ENCODE measurements around the gene PTGES3. TPM values are rescaled to one million over a fixed set of nuclear protein-coding genes. Genes with fewer than 3 reads are reported as not detected.

PTGES3 gene
- total and polyA plus RNA-seq, 5 donors, result 116 to 176 (median 137) TPM

DNA sequence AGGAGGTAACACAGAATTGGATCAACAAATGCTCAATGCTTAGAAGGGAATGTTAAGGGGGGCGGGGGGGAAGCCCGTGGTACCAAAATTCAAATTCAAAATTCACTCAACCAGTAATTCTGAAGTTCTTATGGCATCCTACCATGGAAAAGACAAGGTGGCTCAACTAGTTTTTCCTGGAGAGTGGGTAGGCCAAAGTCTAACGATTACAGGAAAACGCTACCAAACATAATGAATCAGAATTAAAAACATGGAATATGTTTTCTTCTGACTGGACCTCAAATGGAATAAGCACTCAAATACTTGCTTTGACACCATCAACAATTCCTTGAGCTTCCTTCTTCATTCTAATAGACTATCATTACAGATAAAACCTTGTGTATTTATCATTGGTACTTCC lies 34.7 kb upstream of the PTGES3 start:
- DNase-seq (no peak), ATAC-seq (no peak)
- Histone ChIP-seq H3K4me3 (ENCODE audit: low read length) (peak overlapping the region; percentile 89), H3K9me3 (ENCODE audit: control insufficient read depth, low read length) (no peaks in the 10 kb centered on the region), H3K27ac (ENCODE audit: low read length) (no peak overlapping the region), H3K27me3 (ENCODE audit: control insufficient read depth, insufficient read depth) (no peaks in the 10 kb centered on the region), H3K4me1 (ENCODE audit: control insufficient read depth, insufficient read depth, low read length) (peaks cover 30% of the 10 kb centered on the region)
- intact Hi-C loops (cut with DNase I), result loop anchor here in 1 of 4 donors (5.0 kb wide), 1 partner anchor 36 kb away; the partner anchor contains the start of gene PTGES3
- 53% methylated on average over 4 of the region's 4 CpGs for WGBS

DNA sequence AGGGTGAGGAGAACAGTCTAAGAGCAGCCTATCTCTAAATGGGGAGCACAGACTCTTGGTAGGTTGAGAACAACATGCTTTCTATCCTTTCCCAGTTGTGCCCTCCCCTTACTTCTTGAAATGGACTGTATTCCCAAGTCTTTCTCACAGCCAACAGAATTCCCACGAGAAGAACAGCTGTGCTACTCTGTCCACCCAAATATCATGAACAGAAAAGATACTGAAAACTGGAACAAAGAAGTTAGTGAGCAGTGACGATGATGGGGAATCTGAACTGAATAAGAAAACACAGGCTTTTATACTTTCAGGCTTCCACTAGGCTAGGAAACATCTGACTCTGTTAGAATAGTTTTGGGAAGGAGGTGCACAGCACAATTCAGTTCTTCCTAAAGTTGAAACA lies 33.6 kb upstream of the PTGES3 start:
- H3K4me1 ChIP-seq (ENCODE audit: control insufficient read depth, insufficient read depth, low read length), result peaks cover 30% of the 10 kb centered on the region
- H3K4me3 ChIP-seq (ENCODE audit: low read length), result peak overlapping the region; percentile 10
- intact Hi-C loops (cut with DNase I), result loop anchor here in 1 of 4 donors (5.0 kb wide), 1 partner anchor 34 kb away; the partner anchor contains the start of gene PTGES3
- ATAC-seq (no peak), DNase-seq (no peak)
- H3K27me3 ChIP-seq (ENCODE audit: control insufficient read depth, insufficient read depth), result no peaks in the 10 kb centered on the region
- WGBS, result 22% methylated on average over 2 of the region's 2 CpGs
- no peak overlapping the region for H3K27ac ChIP-seq (ENCODE audit: low read length)
- H3K9me3 ChIP-seq (ENCODE audit: control insufficient read depth, low read length), result no peaks in the 10 kb centered on the region

DNA sequence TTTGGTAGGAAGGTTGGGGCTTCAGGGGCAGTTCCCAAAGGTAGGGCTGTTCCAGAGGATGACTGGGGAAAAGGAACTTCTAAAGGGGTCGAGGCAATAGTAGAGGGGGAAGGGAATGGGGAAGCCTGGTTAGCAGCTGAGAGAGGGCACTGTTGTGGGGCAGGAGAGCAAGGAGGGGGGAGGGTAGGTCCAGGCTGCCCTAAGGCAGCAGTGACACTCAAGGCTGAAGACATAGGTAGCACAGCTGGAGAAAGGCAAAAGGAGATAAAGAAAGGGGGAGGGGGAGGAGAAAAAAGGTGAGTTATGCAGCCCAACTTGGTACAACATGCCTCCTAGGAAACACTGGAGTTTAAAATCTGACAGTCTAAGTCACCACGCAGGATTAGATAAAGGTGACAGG lies 33.1 kb upstream of the PTGES3 start:
- H3K27ac ChIP-seq (ENCODE audit: low read length), result peak overlapping the region; percentile 23
- WGBS, result 33% methylated on average over 2 of the region's 2 CpGs
- intact Hi-C loops (cut with DNase I), result loop anchor here in 1 of 4 donors (5.0 kb wide), 1 partner anchor 34 kb away; the partner anchor contains the start of gene PTGES3

DNA sequence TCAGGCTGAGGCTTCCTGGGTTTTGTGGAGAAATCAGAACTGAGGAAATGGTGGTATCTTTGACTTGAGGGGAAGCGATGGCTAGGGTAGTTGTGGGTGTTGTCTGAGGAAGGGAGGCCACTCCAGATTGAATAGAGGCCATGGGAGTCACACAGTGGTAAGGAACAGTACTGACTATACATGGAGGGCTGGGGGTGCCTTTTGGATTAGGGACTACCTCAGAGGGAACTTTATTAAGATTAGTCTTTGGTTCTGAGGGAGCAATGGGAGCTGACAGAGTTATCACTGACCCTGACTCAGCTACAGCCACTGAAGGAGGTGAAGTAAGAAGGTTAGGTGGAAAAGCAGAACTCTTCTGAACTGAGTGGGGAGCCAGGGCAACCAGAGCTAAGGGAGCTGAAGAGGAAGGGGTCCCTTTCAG lies 32.7 kb upstream of the PTGES3 start:
- Histone ChIP-seq H3K27me3 (ENCODE audit: control insufficient read depth, insufficient read depth) (no peaks in the 10 kb centered on the region), H3K4me1 (ENCODE audit: control insufficient read depth, insufficient read depth, low read length) (peaks cover 39% of the 10 kb centered on the region), H3K27ac (ENCODE audit: low read length) (peak overlapping the region; percentile 23), H3K4me3 (ENCODE audit: low read length) (no peak overlapping the region), H3K9me3 (ENCODE audit: control insufficient read depth, low read length) (no peaks in the 10 kb centered on the region)
- WGBS, result 59% methylated on average over 1 of the region's 1 CpG
- ATAC-seq, result no peak
- DNase-seq, result no peak
- intact Hi-C loops (cut with DNase I), result loop anchor here in 1 of 4 donors (5.0 kb wide), 1 partner anchor 33 kb away; the partner anchor contains the start of gene PTGES3

More for the DNA sequence above, 33.1 kb upstream of the PTGES3 start:
- no peak overlapping the region for H3K4me3 ChIP-seq (ENCODE audit: low read length)
- peaks cover 34% of the 10 kb centered on the region for H3K4me1 ChIP-seq (ENCODE audit: control insufficient read depth, insufficient read depth, low read length)
- DNase-seq (no peak), ATAC-seq (no peak)
- no peaks in the 10 kb centered on the region for H3K9me3 ChIP-seq (ENCODE audit: control insufficient read depth, low read length)
- H3K27me3 ChIP-seq (ENCODE audit: control insufficient read depth, insufficient read depth), result no peaks in the 10 kb centered on the region

DNA sequence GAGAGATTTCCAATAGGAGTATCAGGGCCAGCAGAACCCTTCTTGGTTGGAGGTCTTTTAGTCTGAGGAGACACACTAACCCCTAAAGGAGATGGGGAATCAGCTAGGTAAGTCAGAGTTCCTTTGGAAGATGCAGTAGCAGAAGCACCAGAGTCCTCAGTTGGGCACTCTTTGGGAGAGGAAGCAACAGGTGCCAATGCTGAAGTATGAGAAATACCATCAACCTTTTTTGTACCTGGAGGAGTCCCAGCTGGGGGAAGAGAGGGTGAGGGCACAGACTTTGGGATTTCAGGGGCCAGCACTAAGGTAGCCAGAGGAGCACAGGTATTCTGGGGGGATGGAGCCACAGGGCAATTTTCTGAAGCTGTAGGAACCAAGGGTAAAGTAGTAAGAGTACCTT lies 31.0 kb upstream of the PTGES3 start:
- DNase-seq, result no peak
- no peaks in the 10 kb centered on the region for H3K9me3 ChIP-seq (ENCODE audit: control insufficient read depth, low read length)
- no peaks in the 10 kb centered on the region for H3K27me3 ChIP-seq (ENCODE audit: control insufficient read depth, insufficient read depth)
- no peak for ATAC-seq
- no peak overlapping the region for H3K4me3 ChIP-seq (ENCODE audit: low read length)
- H3K4me1 ChIP-seq (ENCODE audit: control insufficient read depth, insufficient read depth, low read length), result peaks cover 39% of the 10 kb centered on the region
- intact Hi-C loops (cut with DNase I), result no loop called here
- H3K27ac ChIP-seq (ENCODE audit: low read length), result no peak overlapping the region

DNA sequence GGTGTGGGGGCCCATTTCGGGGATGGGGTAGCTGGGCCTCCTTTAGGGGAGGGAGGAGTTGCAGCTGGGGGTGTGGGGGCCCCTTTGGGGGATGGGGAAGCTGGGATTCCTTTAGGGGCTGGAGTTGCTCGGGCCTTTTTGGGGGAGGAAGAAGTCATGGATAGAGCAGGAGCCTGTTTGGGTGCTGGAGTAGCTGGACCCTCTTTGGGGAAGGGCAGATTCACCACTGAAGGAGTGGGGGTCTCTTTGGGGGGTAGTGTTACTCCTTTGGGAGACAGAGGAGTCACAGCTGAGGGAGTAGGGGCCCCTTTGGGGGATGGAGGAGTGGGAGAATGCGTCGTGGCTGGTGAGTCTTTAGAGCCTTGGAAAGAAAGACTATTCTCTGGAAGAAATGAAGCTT lies 30.6 kb upstream of the PTGES3 start:
- ATAC-seq (no peak), DNase-seq (no peak)
- no peak overlapping the region for H3K27ac ChIP-seq (ENCODE audit: low read length)
- no peak overlapping the region for H3K4me3 ChIP-seq (ENCODE audit: low read length)
- intact Hi-C loops (cut with DNase I), result no loop called here
- H3K9me3 ChIP-seq (ENCODE audit: control insufficient read depth, low read length), result no peaks in the 10 kb centered on the region
- WGBS, result 59% methylated on average over 4 of the region's 4 CpGs
- peaks cover 39% of the 10 kb centered on the region for H3K4me1 ChIP-seq (ENCODE audit: control insufficient read depth, insufficient read depth, low read length)
- no peaks in the 10 kb centered on the region for H3K27me3 ChIP-seq (ENCODE audit: control insufficient read depth, insufficient read depth)

DNA sequence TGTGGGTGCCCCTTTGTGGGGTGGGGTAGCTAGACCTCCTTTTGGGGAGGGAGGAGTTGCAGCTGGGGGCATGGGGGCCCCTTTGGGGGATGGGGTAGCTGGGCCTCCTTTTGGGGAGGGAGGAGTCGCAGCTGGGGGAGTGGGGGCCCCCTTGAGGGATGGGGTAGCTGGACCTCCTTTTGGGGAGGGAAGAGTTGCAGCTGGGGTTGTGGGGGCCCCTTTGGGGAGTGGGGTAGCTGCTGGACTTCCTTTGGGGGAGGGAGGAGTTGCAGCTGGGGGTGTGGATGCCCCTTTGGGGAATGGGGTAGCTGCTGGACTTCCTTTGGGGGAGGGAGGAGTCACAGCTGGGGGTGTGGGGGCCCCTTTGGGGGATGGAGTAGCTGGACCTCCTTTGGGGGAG lies 30.1 kb upstream of the PTGES3 start:
- DNase-seq (no peak), ATAC-seq (no peak)
- H3K4me3 ChIP-seq (ENCODE audit: low read length), result no peak overlapping the region
- H3K4me1 ChIP-seq (ENCODE audit: control insufficient read depth, insufficient read depth, low read length), result peaks cover 39% of the 10 kb centered on the region
- H3K9me3 ChIP-seq (ENCODE audit: control insufficient read depth, low read length), result no peaks in the 10 kb centered on the region
- H3K27me3 ChIP-seq (ENCODE audit: control insufficient read depth, insufficient read depth), result no peaks in the 10 kb centered on the region
- H3K27ac ChIP-seq (ENCODE audit: low read length), result no peak overlapping the region
- 80% methylated on average over 1 of the region's 1 CpG for whole genome bisulfite sequencing
- intact Hi-C loops (cut with DNase I), result no loop called here

DNA sequence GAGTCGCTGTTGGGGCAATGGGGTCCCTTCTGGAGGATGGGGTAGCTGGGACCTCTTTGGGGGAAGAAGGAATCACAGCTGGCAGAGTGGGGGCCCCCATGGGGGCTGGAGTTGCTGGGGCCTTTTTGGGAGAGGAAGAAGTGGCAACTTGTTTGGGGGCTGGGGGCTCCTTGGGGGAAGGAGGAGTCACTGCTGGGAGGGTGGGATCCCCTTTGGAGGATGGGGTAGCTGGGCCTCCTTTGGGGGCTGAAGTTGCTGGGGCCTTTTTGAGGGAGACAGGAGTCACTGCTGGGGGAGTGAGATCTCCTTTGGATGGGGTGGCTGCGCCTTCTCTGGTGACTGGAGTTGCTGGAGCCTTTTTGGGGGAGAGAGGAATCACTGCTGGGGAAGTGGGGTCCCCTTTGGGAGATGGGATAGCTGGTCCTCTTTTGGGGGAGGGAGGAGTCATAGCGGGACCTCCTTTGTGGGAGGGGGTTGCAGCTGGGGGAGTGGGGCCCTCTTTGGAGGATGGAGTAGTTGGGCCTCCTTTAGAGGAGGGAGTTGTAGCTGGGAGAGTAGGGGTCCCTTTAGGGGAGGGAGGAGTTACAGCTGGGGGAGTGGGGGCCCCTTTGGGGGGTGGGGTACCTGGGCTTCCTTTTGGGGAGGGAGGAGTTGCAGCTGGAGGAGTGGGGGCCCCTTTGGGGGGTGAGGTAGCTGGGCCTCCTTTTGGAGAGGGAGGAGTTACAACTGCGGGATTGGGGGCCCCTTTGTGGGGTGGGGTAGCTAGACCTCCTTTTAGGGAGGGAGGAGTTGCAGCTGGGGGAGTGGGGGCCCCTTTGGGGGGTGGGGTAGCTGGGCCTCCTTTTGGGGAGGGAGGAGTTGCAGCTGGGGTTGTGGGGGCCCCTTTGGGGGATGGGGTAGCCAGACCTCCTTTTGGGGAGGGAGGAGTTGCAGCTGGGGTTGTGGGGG lies 29.1 kb upstream of the PTGES3 start:
- intact Hi-C loops (cut with DNase I), result no loop called here
- no peaks in the 10 kb centered on the region for H3K9me3 ChIP-seq (ENCODE audit: control insufficient read depth, low read length)
- peaks cover 37% of the 10 kb centered on the region for H3K4me1 ChIP-seq (ENCODE audit: control insufficient read depth, insufficient read depth, low read length)
- WGBS, result 83% methylated on average over 4 of the region's 4 CpGs
- DNase-seq (no peak), ATAC-seq (no peak)
- no peak overlapping the region for H3K4me3 ChIP-seq (ENCODE audit: low read length)
- no peaks in the 10 kb centered on the region for H3K27me3 ChIP-seq (ENCODE audit: control insufficient read depth, insufficient read depth)
- H3K27ac ChIP-seq (ENCODE audit: low read length), result no peak overlapping the region

DNA sequence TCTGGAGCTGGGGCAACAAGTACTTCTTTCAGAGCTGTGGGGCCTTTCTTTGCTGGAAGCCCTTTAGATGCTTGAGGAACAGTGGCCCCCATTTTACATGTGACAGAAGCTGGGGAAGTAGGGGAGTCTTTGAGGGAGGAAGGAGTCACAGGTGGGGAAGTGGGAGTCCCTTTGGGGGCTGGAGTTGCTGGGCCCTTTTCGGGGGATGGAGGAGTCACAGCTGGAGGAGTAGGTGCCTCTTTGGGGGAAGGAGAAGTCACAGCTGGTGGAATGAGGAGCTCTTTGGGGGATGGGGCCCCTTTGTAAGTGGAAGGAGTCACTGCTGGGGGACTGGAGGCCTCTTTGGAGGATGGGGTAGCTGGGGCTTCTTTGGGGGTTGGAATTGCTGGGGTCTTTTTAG lies 28.4 kb upstream of the PTGES3 start:
- H3K27ac ChIP-seq (ENCODE audit: low read length), result no peak overlapping the region
- no peak for DNase-seq
- peak in 1 of 2 donors; percentile 6 for ATAC-seq
- peaks cover 33% of the 10 kb centered on the region for H3K4me1 ChIP-seq (ENCODE audit: control insufficient read depth, insufficient read depth, low read length)
- no peak overlapping the region for H3K4me3 ChIP-seq (ENCODE audit: low read length)
- H3K27me3 ChIP-seq (ENCODE audit: control insufficient read depth, insufficient read depth), result no peaks in the 10 kb centered on the region
- H3K9me3 ChIP-seq (ENCODE audit: control insufficient read depth, low read length), result no peaks in the 10 kb centered on the region
- intact Hi-C loops (cut with DNase I), result no loop called here
- 60% methylated on average over 1 of the region's 1 CpG for WGBS

DNA sequence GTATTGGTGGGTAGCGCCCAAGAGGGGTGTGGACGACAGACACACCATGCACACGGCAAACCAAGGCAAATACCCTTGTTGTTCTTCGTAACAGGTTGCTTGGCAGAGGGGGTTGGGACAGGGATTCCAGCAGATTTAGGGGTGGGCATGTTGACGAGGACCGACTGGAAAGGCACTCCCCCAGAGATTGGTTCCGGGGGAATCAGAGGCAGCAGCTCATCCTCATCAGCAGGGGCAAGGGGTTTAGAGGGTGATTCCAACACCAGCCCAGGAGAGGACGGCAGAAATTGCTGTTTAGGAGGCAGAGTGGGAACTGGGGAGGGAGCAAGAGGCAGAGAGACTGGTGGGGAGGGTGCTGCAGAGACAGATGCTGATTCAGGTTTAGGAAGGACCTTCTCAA lies 27.7 kb upstream of the PTGES3 start:
- WGBS, result 66% methylated on average over 8 of the region's 8 CpGs
- Histone ChIP-seq H3K9me3 (ENCODE audit: control insufficient read depth, low read length) (no peaks in the 10 kb centered on the region), H3K4me1 (ENCODE audit: control insufficient read depth, insufficient read depth, low read length) (peaks cover 27% of the 10 kb centered on the region), H3K27me3 (ENCODE audit: control insufficient read depth, insufficient read depth) (no peaks in the 10 kb centered on the region), H3K27ac (ENCODE audit: low read length) (no peak overlapping the region), H3K4me3 (ENCODE audit: low read length) (no peak overlapping the region)
- ATAC-seq, result no peak
- DNase-seq, result no peak
- intact Hi-C loops (cut with DNase I), result no loop called here

DNA sequence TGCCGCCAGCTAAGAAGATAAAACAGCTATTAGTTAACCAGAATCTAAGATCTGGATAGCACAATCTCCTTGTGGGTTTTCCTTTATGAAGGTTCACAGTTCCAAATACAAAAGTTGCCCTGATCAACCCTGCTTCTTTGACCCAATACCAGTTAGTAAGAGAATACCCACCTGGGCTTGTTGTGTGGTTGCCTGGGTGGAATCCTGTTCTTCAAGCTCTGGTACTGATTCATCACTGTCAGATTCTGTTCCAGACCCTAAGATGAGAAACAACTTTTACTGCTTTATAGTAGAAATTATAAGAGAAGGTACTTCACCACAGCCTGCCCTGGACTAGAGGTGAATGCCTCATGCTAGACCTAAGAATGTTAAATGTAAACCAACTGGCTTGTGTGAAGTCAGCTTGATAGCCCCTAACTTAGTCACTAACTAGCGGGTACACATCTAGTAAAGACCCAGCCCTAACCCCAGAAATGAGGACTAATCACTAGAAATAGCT lies 26.4 kb upstream of the PTGES3 start:
- Histone ChIP-seq H3K27me3 (ENCODE audit: control insufficient read depth, insufficient read depth) (no peaks in the 10 kb centered on the region), H3K4me1 (ENCODE audit: control insufficient read depth, insufficient read depth, low read length) (peaks cover 14% of the 10 kb centered on the region), H3K4me3 (ENCODE audit: low read length) (no peak overlapping the region), H3K9me3 (ENCODE audit: control insufficient read depth, low read length) (no peaks in the 10 kb centered on the region), H3K27ac (ENCODE audit: low read length) (no peak overlapping the region)
- ATAC-seq, result no peak
- no peak for DNase-seq
- 95% methylated on average over 2 of the region's 2 CpGs for WGBS
- intact Hi-C loops (cut with DNase I), result no loop called here
